ENCODE measurements around the gene SOX6.
"Not testable (repeated sequence)": the region's sequence is repeated elsewhere in the genome, so short reads cannot be mapped to it uniquely, and the experiment has no call there.

SOX6 gene

GRCh38 chr11:16380941-16381568, 24.7 kb upstream of the SOX6 start:
- TF ChIP-seq CTCF (IDR thresholded peaks at IDR 0.05; ENCODE audit: low read depth, low read length), result no peak
- no peak overlapping the region for H3K4me3 ChIP-seq (ENCODE audit: low read depth, low read length)

DNA sequence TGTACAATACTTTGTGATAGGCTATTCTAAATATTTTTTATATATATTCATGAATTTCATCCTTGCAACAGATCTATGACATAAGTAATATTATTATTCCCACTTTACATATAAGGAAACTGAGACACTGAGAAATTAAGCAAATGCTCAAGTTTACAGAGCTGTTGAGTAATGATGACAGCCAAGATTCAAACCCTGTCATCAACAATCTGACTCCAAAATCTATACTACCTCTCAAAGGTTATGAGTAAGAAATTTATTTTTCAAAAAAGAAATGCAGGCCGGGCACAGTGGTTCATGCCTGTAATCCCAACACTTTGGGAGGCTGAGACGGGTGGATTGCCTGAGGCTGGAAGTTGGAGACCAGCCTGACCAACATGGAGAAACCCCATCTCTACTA, 22.6 kb upstream of the SOX6 start:
- no peak for TF ChIP-seq CTCF (IDR thresholded peaks at IDR 0.05; ENCODE audit: low read depth, low read length)
- H3K4me3 ChIP-seq (ENCODE audit: low read depth, low read length), result no peak overlapping the region

DNA sequence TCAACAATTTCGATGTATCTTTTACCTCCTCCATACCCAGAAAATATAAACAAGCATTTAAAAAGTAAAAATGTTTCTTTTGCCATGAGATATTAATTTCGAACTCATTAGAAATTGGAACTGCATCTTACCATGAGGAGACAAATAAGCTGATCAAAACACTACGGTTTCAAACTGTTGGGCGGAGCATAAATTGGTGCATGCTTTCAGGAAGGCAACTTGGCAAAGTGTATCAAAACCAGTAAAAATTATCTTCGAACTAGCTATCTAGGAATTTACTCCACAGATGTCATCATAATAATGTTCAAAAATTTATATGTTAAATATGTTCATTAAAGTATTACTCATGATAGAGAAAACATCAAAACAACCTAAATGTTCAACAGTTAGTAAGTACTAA, 21.4 kb upstream of the SOX6 start:
- no peak for TF ChIP-seq CTCF (IDR thresholded peaks at IDR 0.05; ENCODE audit: low read depth, low read length)
- H3K4me3 ChIP-seq (ENCODE audit: low read depth, low read length), result no peak overlapping the region

- H3K4me3 ChIP-seq (ENCODE audit: low read depth, low read length), result not testable (repeated sequence)
Observed at GRCh38 chr11:16375664-16376063, 19.3 kb upstream of the SOX6 start.

GRCh38 chr11:16373768-16374167, 17.4 kb upstream of the SOX6 start:
- H3K4me3 ChIP-seq (ENCODE audit: low read depth, low read length), result no peak overlapping the region
- TF ChIP-seq CTCF (IDR thresholded peaks at IDR 0.05; ENCODE audit: low read depth, low read length), result no peak

- TF ChIP-seq CTCF (IDR thresholded peaks at IDR 0.05; ENCODE audit: low read depth, low read length), result no peak
- no peak overlapping the region for H3K4me3 ChIP-seq (ENCODE audit: low read depth, low read length)
Observed at GRCh38 chr11:16372355-16372754, 16.0 kb upstream of the SOX6 start.

- TF ChIP-seq CTCF (IDR thresholded peaks at IDR 0.05; ENCODE audit: low read depth, low read length), result no peak
- H3K4me3 ChIP-seq (ENCODE audit: low read depth, low read length), result no peak overlapping the region
Observed at GRCh38 chr11:16367252-16367651, 10.9 kb upstream of the SOX6 start.

DNA sequence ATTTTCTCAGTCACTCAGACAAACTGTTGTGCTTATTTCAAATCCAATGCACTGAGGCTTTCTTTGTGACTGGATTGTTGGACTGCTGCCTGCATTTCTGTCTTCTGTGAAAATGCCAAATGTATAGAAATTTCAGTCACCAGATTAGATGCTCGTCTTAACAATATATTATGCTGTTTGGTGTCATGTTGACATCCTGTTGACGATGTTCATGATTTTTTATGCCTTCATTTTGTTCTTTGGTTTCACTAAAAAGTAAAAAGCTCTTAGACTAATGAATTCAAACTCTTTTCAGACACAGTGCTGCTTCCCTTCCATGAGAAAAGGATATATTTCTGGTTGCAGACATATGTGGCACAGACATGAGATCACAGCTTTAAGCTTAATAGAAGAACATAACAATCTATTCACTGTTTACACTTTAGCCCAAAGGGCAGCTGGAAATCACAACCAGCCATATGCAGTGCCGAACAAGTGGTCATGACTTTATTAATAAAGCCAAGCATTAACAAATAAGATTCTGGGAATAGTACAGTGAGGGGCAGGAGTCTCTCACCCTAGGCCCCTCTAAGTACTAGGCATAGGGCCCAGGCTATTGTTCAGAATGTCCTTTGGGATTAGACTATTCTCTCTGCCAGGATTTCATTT, 9.4 kb upstream of the SOX6 start:
- H3K4me3 ChIP-seq (ENCODE audit: low read depth, low read length), result no peak overlapping the region
- TF ChIP-seq CTCF (IDR thresholded peaks at IDR 0.05; ENCODE audit: low read depth, low read length), result no peak

Data from WI38 (cell line).